ENCODE measurements around the gene OPN3.

DNA sequence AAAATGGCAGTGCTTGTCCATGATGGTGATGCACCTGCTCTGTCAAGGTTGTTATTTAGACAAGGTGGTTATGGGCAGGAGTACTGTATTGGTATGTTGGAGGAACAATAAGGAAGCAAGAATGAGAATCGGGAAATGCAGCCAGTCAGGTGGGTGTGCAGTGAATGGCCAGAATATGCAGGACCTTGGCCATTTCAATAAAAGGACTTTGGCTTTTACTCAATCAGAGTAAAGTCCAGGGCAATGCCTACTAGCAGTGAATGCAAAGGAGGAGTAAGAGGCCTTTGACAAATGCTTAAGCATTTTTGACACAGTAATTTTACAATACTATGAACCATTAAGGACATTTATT lies 2.4 kb upstream of the OPN3 start:
- TF ChIP-seq, protein P1, sequence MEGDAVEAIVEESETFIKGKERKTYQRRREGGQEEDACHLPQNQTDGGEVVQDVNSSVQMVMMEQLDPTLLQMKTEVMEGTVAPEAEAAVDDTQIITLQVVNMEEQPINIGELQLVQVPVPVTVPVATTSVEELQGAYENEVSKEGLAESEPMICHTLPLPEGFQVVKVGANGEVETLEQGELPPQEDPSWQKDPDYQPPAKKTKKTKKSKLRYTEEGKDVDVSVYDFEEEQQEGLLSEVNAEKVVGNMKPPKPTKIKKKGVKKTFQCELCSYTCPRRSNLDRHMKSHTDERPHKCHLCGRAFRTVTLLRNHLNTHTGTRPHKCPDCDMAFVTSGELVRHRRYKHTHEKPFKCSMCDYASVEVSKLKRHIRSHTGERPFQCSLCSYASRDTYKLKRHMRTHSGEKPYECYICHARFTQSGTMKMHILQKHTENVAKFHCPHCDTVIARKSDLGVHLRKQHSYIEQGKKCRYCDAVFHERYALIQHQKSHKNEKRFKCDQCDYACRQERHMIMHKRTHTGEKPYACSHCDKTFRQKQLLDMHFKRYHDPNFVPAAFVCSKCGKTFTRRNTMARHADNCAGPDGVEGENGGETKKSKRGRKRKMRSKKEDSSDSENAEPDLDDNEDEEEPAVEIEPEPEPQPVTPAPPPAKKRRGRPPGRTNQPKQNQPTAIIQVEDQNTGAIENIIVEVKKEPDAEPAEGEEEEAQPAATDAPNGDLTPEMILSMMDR (IDR thresholded peaks at IDR 0.05) = no peak
- no peak for TF ChIP-seq POLR2A (IDR thresholded peaks at IDR 0.05)

All from upper lobe of left lung (tissue), 4 donors.